DND-41 (cell line): ENCODE measurements around the gene PLCB3.

Experiments
- EZH2 ChIP-seq: IDR thresholded peaks from 3 replicates; pipeline ENCODE4 v1.6.1; 2012; ENCODE audit warnings: borderline replicate concordance, low read depth, mild to moderate bottlenecking, moderate library complexity, low read length, inconsistent platforms; ENCODE audit not compliant: severe bottlenecking
- TF ChIP-seq, protein P1 (sequence below): IDR thresholded peaks from 2 replicates; pipeline ENCODE4 v1.5.1; 2012; ENCODE audit warnings: borderline replicate concordance, low read length, moderate library complexity, mild to moderate bottlenecking; ENCODE audit not compliant: poor library complexity, severe bottlenecking; ENCODE audit errors: extremely low read depth

DNA sequence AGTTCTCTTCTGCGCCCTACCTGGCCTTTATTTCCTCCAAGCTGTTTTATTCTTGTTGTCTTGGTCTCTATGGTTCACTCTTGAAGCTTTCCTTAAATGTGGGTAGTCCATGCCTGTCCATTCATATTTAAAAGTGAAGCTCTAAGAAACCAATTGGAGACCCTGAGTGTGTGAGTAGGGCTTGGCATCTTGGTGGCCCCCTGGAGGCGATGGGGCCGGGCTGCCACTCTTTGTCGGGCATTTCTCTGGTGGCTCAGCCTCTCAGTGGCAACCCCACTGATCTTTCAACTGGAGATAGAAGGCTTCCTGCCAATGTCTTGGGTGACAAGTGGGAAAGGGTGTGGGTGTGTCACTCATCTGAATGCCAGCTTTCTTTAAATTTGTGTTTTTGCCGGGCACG is 34.5 kb upstream of the PLCB3 start:
- TF ChIP-seq, protein P1, sequence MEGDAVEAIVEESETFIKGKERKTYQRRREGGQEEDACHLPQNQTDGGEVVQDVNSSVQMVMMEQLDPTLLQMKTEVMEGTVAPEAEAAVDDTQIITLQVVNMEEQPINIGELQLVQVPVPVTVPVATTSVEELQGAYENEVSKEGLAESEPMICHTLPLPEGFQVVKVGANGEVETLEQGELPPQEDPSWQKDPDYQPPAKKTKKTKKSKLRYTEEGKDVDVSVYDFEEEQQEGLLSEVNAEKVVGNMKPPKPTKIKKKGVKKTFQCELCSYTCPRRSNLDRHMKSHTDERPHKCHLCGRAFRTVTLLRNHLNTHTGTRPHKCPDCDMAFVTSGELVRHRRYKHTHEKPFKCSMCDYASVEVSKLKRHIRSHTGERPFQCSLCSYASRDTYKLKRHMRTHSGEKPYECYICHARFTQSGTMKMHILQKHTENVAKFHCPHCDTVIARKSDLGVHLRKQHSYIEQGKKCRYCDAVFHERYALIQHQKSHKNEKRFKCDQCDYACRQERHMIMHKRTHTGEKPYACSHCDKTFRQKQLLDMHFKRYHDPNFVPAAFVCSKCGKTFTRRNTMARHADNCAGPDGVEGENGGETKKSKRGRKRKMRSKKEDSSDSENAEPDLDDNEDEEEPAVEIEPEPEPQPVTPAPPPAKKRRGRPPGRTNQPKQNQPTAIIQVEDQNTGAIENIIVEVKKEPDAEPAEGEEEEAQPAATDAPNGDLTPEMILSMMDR, result peak; percentile 19
- no peak for TF ChIP-seq EZH2
